NCI-H82 treated with DMSO at 0.1 percent for 48 hours (cell line): ENCODE results near the gene RAD51B.
A peak's percentile ranks its signal among the peaks of the same experiment; 100 is the strongest.
"Not testable (repeated sequence)": the region's sequence is repeated elsewhere in the genome, so short reads cannot be mapped to it uniquely, and the experiment has no call there.

Experiments
- DNase-seq: peaks from one replicate; lab custom pipeline; 2025; ENCODE audit not compliant: unreplicated experiment; lab: John Stamatoyannopoulos, UW

Gene RAD51B

GRCh38 chr14:67977434-67978034 lies 158.0 kb downstream of the RAD51B start:
- no peak for DNase-seq

GRCh38 chr14:67978749-67979148 lies 159.2 kb downstream of the RAD51B start:
- DNase-seq = no peak

DNA sequence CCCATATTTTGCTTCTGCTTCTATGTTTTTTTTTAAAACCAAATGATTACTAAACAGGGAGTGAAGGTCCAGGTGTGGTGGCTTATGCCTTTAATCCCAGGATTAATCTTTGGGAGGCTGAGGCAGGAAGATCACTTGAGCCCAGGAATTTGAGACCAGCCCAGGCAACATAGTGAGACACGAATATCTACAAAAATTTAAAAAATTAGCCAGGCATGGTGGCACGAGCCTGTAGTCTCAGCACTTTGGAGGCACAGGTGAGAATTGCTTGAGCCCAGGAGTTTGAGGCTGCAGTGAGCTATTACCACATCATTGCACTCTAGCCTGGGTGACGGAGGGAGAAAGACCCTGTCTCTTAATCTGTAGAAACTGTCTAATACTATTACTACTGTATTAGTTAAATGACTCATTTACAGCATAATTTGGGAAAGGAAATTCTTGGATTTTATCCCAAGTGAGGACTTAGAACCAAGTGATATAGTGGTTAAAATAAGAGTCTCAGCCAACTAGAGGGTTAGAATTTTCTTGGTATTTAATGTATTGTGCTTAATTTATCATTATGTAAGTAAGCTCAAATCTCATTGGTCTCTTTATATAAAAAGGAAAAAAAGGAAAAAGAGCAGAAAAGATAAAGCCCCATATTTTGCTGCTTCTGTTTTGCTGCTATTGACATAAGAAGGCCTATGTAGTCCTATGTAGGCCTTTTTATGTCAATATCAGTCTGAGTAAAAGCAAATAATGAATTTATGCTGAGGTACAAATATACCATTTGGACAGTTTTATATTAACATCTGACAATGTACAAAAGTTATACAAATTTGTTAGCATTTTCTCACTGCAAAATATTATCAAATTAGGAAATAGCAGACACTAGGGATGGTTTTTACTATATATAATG lies 163.4 kb downstream of the RAD51B start:
- DNase-seq = peak; percentile 15

- no peak for DNase-seq
These were observed 164.7 kb downstream of the RAD51B start for GRCh38 chr14:67984274-67984673.

GRCh38 chr14:67986131-67986841 lies 166.7 kb downstream of the RAD51B start:
- DNase-seq = no peak

GRCh38 chr14:67987606-67988005 lies 168.0 kb downstream of the RAD51B start:
- no peak for DNase-seq

DNA sequence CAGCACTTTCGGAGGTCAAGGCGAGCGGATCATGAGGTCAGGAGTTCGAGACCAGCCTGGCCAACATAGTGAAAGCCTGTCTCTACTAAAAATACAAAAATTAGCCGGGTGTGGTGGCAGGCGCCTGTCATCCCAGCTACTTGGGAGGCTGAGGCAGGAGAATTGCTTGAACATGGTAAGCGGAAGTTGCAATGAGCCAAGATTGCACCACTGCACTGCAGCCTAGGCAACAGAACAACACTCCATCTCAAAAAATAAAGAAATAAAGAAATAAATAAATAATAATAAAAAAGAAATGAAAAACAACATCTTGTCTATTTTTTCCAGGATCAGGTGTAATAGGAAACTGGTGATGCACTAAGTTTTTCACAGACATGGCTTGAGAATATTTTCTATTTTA lies 168.6 kb downstream of the RAD51B start:
- DNase-seq = not testable (repeated sequence)

DNA sequence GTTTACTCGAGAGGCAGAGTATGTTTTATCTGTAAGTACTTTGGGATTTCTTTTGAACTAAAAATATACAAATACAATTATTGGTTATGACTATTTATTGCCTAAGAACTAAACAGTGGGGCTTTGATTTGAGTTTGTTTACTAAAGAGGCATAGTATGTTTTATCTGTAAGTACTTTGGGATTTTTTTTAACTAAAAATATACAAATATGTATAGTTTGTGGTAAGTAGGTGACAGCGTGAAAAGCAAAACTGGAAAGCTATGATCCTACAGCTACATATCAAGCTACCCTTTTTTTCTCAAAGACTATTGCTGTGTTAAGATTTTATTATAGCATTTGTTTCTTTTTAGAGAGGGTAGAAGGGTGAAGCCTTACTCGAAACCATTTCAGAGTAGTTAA lies 171.0 kb downstream of the RAD51B start:
- no peak for DNase-seq

DNA sequence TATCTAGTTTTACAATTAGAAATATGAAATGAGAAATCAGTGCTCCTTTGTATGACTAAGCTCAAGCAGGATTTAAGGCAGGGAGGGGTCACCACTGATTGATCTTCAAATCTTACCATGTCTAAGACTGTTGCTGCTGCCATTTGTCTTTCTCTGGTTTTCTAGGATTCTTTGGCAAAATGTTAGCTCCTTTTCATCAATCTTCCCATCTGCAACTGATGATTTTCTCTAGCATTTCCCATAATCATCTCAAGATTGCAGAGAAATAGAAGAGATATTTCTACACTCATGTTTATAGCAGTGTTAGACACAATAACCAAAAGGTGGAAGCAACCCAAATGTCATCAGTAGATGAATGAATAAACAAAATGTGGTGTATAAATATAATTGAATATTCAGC lies 175.0 kb downstream of the RAD51B start:
- DNase-seq = no peak

- no peak for DNase-seq
These were observed 176.7 kb downstream of the RAD51B start for GRCh38 chr14:67996235-67996634.

DNA sequence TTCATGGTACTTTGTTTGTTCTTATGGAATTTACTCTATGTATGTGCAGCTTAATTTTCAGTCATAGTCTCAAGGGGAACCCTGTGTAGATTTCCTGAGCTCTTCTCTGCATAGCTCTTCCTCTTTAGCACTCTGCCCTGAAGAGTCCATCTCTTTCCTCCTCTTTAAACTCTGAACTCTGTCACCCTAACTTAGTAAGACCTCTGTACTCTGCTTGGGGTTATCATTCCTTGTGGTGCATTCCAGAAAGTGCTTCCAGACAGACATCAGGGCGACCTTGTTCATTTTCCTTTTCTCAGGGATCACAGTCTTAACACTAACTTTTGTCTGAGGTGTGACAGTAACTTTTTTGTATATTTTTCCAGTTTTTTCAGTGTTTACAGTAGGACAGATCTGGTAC lies 179.3 kb downstream of the RAD51B start:
- no peak for DNase-seq

GRCh38 chr14:67999290-67999689 lies 179.7 kb downstream of the RAD51B start:
- DNase-seq = no peak

DNA sequence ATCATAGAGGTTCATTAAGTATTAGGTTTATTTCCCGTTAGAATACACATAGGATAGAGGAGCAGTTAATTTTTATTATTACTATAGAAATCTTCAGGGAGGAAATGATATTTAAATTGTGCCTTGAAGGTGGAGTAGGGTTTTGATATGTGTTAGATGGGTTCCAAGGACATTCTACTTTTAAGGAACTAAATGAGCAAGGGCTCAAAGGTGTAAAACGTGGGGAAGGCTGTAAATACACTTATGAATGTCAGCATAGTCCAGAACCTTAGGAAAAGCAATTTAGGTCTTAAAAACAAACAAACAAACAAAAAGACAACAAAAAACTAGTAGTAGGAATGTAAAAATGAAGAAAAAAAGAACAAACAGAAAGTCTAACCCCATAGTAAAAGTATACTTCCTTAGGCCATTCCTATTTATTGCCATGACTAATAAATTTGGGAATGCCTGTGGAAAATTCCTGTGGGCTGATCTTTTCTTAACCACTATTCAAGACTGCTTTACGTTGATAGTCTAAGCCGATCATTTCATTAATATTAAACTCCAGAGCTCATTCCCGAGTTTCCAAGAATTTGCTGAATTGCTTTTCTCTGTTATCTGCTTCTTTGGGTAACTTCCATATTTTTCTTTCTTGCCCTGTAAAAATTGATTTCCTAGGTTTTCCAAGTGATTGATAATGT lies 180.3 kb downstream of the RAD51B start:
- no peak for DNase-seq

DNA sequence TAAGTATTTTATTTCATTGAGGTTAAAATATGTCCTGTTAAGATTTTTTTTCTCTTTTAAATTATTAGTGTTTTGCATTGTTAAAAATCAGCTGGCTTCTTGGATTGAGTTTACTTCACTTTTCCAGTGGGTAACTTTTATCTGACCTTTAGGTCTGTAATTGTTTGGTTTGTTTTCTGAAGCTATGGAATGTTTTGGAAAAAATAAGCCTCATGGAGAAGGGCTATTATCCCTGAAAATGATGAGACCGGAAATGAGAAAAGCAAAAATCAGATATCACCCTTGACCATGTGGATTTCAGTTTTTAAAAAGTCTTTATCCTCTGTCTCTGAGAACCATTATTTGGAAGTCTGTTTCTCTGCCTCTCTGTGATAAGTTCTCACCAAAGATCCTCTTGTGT lies 180.9 kb downstream of the RAD51B start:
- DNase-seq = no peak

DNA sequence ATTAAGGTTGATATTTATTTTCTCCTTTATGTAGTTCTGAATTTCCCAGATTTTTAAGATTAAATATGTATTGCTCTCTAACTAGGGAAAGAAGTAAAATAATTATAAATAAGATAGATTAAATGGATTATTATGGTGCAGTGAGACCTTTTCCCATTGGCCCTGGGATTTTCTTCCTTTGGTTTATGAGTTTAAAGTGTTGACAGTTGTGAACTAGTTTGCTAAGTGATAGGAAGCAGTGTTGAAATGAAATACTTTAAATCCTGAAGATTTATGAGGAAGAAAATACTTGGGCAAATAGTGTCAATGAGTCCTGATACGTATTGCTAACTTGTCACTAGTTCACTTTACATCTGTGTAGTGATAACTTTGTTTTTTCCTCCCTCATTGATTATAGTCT lies 188.9 kb downstream of the RAD51B start:
- no peak for DNase-seq

DNA sequence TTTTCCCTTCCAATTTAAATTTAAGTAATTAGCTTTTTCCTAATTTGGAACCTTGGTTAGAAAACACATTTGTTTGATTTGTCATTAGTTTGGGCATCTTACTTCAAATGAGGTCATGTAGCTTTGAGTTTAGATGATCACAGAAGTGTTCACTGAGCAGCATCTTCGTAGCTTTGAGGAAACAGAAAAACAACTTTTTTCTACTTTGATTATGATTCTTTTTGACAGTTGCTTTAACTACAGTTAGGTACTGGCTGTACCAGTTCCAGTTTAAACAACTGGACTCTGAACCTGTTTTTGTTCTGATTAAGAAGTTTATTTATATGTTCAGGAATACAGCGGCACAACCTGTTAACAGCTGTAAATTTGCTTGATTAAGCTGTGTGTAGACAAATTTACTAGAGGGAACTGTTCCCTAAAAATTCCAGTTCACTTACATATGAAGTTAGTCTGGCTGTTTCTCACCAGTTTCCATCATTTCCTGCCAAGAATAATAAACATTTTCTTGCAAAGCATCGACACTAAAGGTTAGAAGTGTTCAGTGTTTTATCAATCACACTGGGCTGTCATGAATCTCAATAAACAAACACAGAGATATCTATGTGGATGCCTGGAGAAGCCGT lies 191.9 kb downstream of the RAD51B start:
- DNase-seq = no peak

- DNase-seq = no peak
These were observed 193.3 kb downstream of the RAD51B start for GRCh38 chr14:68012871-68013270.

GRCh38 chr14:68013326-68013725 lies 193.7 kb downstream of the RAD51B start:
- no peak for DNase-seq

GRCh38 chr14:68014771-68015170 lies 195.2 kb downstream of the RAD51B start:
- no peak for DNase-seq

GRCh38 chr14:68015356-68016254 lies 196.0 kb downstream of the RAD51B start:
- no peak for DNase-seq
